Keratinocyte (primary cell): ENCODE results near the gene ARSB. TPM values are rescaled to one million over a fixed set of nuclear protein-coding genes. Genes with fewer than 3 reads are reported as not detected.

Source experiments
- DNase-seq: peaks from one replicate; pipeline ENCODE4 v3.0.0-alpha.2; 2011; ENCODE audit warnings: low read depth, missing footprints, low spot score
- FAIRE-seq: peaks from 2 replicates; lab custom pipeline; 2011; peaks lifted over from hg19 to GRCh38; lab: Jason Lieb, UNC
- H2AFZ ChIP-seq: 2 replicates; pipeline ENCODE4 v1.6.0; 2012; ENCODE audit warnings: low read length, control low read depth, inconsistent platforms; ENCODE audit not compliant: control insufficient read depth
- H3K27ac ChIP-seq: 2 replicates; pipeline ENCODE4 v1.5.1; 2011; ENCODE audit warnings: low read length; ENCODE audit not compliant: control insufficient read depth, insufficient read depth
- H3K27me3 ChIP-seq: 3 replicates; pipeline ENCODE4 v1.6.0; 2011; ENCODE audit warnings: low read length; ENCODE audit not compliant: control insufficient read depth, insufficient read depth; ENCODE audit errors: extremely low read depth
- H3K36me3 ChIP-seq, 2 experiments: 2 replicates in 1 of 2; 3 replicates in 1 of 2; pipeline ENCODE4 v1.5.1; 2011; ENCODE audit warnings: low read length in 2 of 2, mild to moderate bottlenecking in 1 of 2; ENCODE audit not compliant: control insufficient read depth in 2 of 2, insufficient read depth in 2 of 2; ENCODE audit errors: extremely low read depth in 1 of 2
- H3K4me1 ChIP-seq: 3 replicates; pipeline ENCODE4 v1.5.1; 2011; ENCODE audit warnings: low read length; ENCODE audit not compliant: control insufficient read depth, insufficient read depth; ENCODE audit errors: extremely low read depth
- H3K4me2 ChIP-seq: 3 replicates; pipeline ENCODE4 v1.6.0; 2011; ENCODE audit warnings: low read depth, low read length; ENCODE audit not compliant: control insufficient read depth, insufficient read depth; ENCODE audit errors: extremely low read depth
- H3K4me3 ChIP-seq, 3 experiments: fragments of 200-600 bp in 1 of 3; sonication (generic) in 1 of 3; 2 replicates in 2 of 3; 3 replicates in 1 of 3; pipeline ENCODE4 v1.5.1; 2011 to 2016; ENCODE audit warnings: low read length in 3 of 3, mild to moderate bottlenecking in 3 of 3, control low read depth in 2 of 3, inconsistent platforms in 1 of 3, low read depth in 1 of 3, mixed read lengths in 1 of 3, mixed run types in 1 of 3, moderate library complexity in 1 of 3; ENCODE audit not compliant: control insufficient read depth in 2 of 3, insufficient read depth in 2 of 3; ENCODE audit errors: extremely low read depth in 1 of 3
- H3K79me2 ChIP-seq: 2 replicates; pipeline ENCODE4 v1.6.0; 2012; ENCODE audit warnings: low read length; ENCODE audit not compliant: control insufficient read depth, insufficient read depth
- H3K9ac ChIP-seq: 3 replicates; pipeline ENCODE4 v1.6.0; 2011; ENCODE audit warnings: low read length; ENCODE audit not compliant: control insufficient read depth, insufficient read depth; ENCODE audit errors: extremely low read depth
- H3K9me1 ChIP-seq: 3 replicates; pipeline ENCODE4 v1.6.0; 2011; ENCODE audit warnings: low read length; ENCODE audit not compliant: control insufficient read depth, insufficient read depth; ENCODE audit errors: extremely low read depth
- H3K9me3 ChIP-seq: 2 replicates; pipeline ENCODE4 v1.5.1; 2012; ENCODE audit warnings: low read depth, low read length; ENCODE audit not compliant: control insufficient read depth
- H4K20me1 ChIP-seq: 3 replicates; pipeline ENCODE4 v1.6.0; 2011; ENCODE audit warnings: low read length; ENCODE audit not compliant: control insufficient read depth, insufficient read depth; ENCODE audit errors: extremely low read depth
- CTCF ChIP-seq, 3 experiments: IDR thresholded peaks in 1 of 3; conservative IDR thresholded peaks in 1 of 3; optimal IDR thresholded peaks in 1 of 3; 2 replicates in 2 of 3; 3 replicates in 1 of 3; pipeline versions ENCODE3 to v1.5.1; 2011; ENCODE audit warnings: low read length in 3 of 3, mild to moderate bottlenecking in 3 of 3, moderate library complexity in 2 of 3, control low read depth in 1 of 3, inconsistent platforms in 1 of 3; ENCODE audit not compliant: insufficient read depth in 2 of 3; ENCODE audit errors: extremely low read depth in 1 of 3
- EZH2 ChIP-seq: IDR thresholded peaks from one replicate; pipeline ENCODE4 v1.6.1; 2012; ENCODE audit warnings: inconsistent platforms, mild to moderate bottlenecking, low read length, moderate library complexity
- dilution Hi-C: fragments of 300-500 bp; cut with MboI; formaldehyde crosslinking; loops from one replicate; pipeline ENCODE4 v1.7.0; 2020; ENCODE audit warnings: low sequenced_read_pairs; ENCODE audit not compliant: extremely low pct_ligation_motif_present
- polyA plus RNA-seq, 5 experiments: library from polyadenylated mRNA; depleted of rRNA in 3 of 5; stranded (reverse) in 3 of 5; stranded (forward) in 1 of 5; unstranded in 1 of 5; fragments of >200 nt; gene quantifications; 1 replicate in 1 of 5; 2 replicates in 3 of 5; 3 replicates in 1 of 5; pipeline versions ENCODE4 v1.2.1 to v1.2.3, GENCODE V29; 2011 to 2012; ENCODE audit warnings: missing spikeins in 2 of 5, low read depth in 1 of 5, low replicate concordance in 1 of 5

The ARSB gene
- polyA plus RNA-seq, 1 donor (not counting 4 experiments of a cell fraction or from before 2014, with no cell fraction given), result 4.5 TPM

- H3K4me1 ChIP-seq, result peaks cover 19% of the 10 kb centered on the region
- no peak overlapping the region for H3K4me2 ChIP-seq
- H3K9me3 ChIP-seq, result no peaks in the 10 kb centered on the region
- TF ChIP-seq EZH2, result no peak
- TF ChIP-seq CTCF (optimal IDR thresholded peaks at IDR 0.05 in 1 of 3, IDR thresholded peaks at IDR 0.05 in 1 of 3, conservative IDR thresholded peaks at IDR 0.05 in 1 of 3; ENCODE audit: extremely low read depth in 1 of 3, insufficient read depth in 2 of 3, low read length in 3 of 3), result no peak
- FAIRE-seq (no peak), DNase-seq (no peak)
- H3K9me1 ChIP-seq, result no peaks in the 10 kb centered on the region
- dilution Hi-C loops, result no loop called here
- H3K79me2 ChIP-seq, result no peaks in the 10 kb centered on the region
- H3K27ac ChIP-seq, result no peak overlapping the region
- no peak overlapping the region for H3K4me3 ChIP-seq
- H4K20me1 ChIP-seq, result no peaks in the 10 kb centered on the region
- H2AFZ ChIP-seq, result no peak overlapping the region
- H3K36me3 ChIP-seq, result no peaks in the 10 kb centered on the region
- H3K27me3 ChIP-seq, result no peaks in the 10 kb centered on the region
- H3K9ac ChIP-seq, result no peak overlapping the region
Observed at GRCh38 chr5:78776637-78777036, 208.5 kb downstream of the ARSB start.

GRCh38 chr5:78773655-78774054 is 211.5 kb downstream of the ARSB start:
- Histone ChIP-seq H3K27me3 (no peaks in the 10 kb centered on the region), H3K4me2 (no peak overlapping the region), H3K4me1 (peaks cover 12% of the 10 kb centered on the region), H3K36me3 (no peaks in the 10 kb centered on the region), H4K20me1 (no peaks in the 10 kb centered on the region), H3K9me1 (no peaks in the 10 kb centered on the region), H3K79me2 (no peaks in the 10 kb centered on the region), H3K9ac (no peak overlapping the region), H3K4me3 (no peak overlapping the region), H3K27ac (no peak overlapping the region), H3K9me3 (no peaks in the 10 kb centered on the region), H2AFZ (no peak overlapping the region)
- dilution Hi-C loops, result no loop called here
- no peak for TF ChIP-seq EZH2
- no peak for TF ChIP-seq CTCF (optimal IDR thresholded peaks at IDR 0.05 in 1 of 3, IDR thresholded peaks at IDR 0.05 in 1 of 3, conservative IDR thresholded peaks at IDR 0.05 in 1 of 3; ENCODE audit: extremely low read depth in 1 of 3, insufficient read depth in 2 of 3, low read length in 3 of 3)
- FAIRE-seq, result no peak
- DNase-seq, result no peak
